Astrocyte (in vitro differentiated cells and primary cell): ENCODE results near the gene RPP25.

ENCODE experiments used
- EZH2 ChIP-seq: IDR thresholded peaks from 2 replicates; pipeline ENCODE4 v1.6.1; 2012; ENCODE audit warnings: mild to moderate bottlenecking, low read length, inconsistent platforms; ENCODE audit not compliant: insufficient read depth
- TF ChIP-seq, protein P1 (sequence below): IDR thresholded peaks from 2 replicates; pipeline ENCODE4 v1.5.1; 2011; ENCODE audit warnings: low read depth, mild to moderate bottlenecking, inconsistent platforms, low read length, moderate library complexity; ENCODE audit not compliant: insufficient read depth

DNA sequence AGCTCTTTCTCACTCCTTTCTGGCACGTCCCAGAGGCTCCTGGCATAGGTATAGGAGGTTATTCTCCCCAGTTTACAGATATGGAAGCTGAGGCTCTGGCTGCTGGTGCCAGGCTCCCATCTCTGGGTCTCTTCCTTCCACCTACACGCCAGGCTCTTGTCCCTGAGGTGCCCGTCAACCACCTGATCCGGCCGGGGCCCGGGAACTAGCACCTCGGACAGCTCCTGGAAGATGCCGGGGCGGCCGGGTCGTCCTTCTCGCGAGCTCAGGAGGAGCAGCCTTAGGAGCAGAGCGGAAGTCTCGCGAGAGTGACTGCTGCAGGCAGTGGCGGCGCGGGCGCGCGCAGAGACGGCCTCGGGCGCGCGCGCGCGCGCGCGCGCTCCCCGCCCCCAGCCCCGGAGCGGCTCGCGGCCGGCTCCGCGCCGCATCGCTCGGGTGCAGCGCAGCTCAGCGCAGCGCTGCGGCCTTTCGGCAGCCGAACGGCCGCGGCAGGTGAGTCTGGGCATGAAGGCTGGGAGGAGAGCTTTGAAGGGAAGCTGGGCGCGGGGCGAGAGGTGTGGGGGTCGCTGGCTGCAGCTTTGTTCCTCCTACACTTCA, 38.7 kb upstream of the RPP25 start, which contains the start of gene SCAMP5:
- TF ChIP-seq, protein P1, sequence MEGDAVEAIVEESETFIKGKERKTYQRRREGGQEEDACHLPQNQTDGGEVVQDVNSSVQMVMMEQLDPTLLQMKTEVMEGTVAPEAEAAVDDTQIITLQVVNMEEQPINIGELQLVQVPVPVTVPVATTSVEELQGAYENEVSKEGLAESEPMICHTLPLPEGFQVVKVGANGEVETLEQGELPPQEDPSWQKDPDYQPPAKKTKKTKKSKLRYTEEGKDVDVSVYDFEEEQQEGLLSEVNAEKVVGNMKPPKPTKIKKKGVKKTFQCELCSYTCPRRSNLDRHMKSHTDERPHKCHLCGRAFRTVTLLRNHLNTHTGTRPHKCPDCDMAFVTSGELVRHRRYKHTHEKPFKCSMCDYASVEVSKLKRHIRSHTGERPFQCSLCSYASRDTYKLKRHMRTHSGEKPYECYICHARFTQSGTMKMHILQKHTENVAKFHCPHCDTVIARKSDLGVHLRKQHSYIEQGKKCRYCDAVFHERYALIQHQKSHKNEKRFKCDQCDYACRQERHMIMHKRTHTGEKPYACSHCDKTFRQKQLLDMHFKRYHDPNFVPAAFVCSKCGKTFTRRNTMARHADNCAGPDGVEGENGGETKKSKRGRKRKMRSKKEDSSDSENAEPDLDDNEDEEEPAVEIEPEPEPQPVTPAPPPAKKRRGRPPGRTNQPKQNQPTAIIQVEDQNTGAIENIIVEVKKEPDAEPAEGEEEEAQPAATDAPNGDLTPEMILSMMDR: no peak
- TF ChIP-seq EZH2: no peak
